ENCODE results near the gene SLC5A9. TPM values are rescaled to one million over a fixed set of nuclear protein-coding genes. Genes with fewer than 3 reads are reported as not detected.

Gene SLC5A9
- total RNA-seq, 1 donor from 2014 or later, result not detected

GRCh38 chr1:48219803-48220202 lies 2.7 kb upstream of the SLC5A9 start:
- Histone ChIP-seq H2AFZ (replicated peaks) (no peak overlapping the region), H3K4me2 (no peak overlapping the region), H3K27me3 (no peaks in the 10 kb centered on the region), H3K9me3 (ENCODE audit: low read depth) (no peaks in the 10 kb centered on the region), H4K20me1 (ENCODE audit: low read depth) (no peaks in the 10 kb centered on the region), H3K4me3 (no peak overlapping the region), H3K4me1 (peaks cover 19% of the 10 kb centered on the region), H3K27ac (no peak overlapping the region), H3K36me3 (no peaks in the 10 kb centered on the region), H3F3A (ENCODE audit: low read depth) (no peaks in the 10 kb centered on the region), H3K9ac (no peak overlapping the region), H3K79me2 (ENCODE audit: low read depth) (no peaks in the 10 kb centered on the region)
- Mint-ChIP-seq H3K27ac (no peak overlapping the region), H3K36me3 (no peaks in the 10 kb centered on the region), H3K27me3 (ENCODE audit: insufficient read depth, low read depth) (no peaks in the 10 kb centered on the region), H3K4me1 (peaks cover under 1% of the 10 kb centered on the region), H3K9me3 (no peaks in the 10 kb centered on the region), H3K4me3 (no peak overlapping the region)
- DNase-seq (ENCODE audit: low spot score), result no peak
- TF ChIP-seq, protein P1, sequence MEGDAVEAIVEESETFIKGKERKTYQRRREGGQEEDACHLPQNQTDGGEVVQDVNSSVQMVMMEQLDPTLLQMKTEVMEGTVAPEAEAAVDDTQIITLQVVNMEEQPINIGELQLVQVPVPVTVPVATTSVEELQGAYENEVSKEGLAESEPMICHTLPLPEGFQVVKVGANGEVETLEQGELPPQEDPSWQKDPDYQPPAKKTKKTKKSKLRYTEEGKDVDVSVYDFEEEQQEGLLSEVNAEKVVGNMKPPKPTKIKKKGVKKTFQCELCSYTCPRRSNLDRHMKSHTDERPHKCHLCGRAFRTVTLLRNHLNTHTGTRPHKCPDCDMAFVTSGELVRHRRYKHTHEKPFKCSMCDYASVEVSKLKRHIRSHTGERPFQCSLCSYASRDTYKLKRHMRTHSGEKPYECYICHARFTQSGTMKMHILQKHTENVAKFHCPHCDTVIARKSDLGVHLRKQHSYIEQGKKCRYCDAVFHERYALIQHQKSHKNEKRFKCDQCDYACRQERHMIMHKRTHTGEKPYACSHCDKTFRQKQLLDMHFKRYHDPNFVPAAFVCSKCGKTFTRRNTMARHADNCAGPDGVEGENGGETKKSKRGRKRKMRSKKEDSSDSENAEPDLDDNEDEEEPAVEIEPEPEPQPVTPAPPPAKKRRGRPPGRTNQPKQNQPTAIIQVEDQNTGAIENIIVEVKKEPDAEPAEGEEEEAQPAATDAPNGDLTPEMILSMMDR (IDR thresholded peaks at IDR 0.05), result no peak
- TF ChIP-seq EZH2 (IDR thresholded peaks at IDR 0.05), result no peak
- TF ChIP-seq EZH2phosphoT487 (IDR thresholded peaks at IDR 0.05), result no peak

DNA sequence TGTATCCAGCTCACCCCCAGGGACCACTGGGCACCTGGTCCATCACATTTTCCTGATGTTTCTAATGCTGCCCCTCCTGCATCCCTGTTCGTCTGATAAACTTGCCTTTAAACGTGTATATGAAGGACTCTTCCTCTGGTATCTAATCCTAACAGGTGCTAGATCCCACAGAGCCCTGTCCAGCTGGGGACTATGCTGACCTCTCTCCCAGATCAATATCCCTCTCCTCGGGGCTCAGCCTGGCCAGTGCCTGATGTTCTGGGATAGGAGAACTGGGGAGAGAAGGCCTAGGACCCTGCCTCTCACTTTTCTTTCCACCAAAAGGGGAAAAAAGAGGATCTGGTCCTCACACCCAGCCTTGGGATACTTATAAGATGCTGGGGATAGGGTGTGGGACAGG lies 1.4 kb upstream of the SLC5A9 start:
- Histone ChIP-seq H3K79me2 (ENCODE audit: low read depth) (no peaks in the 10 kb centered on the region), H3K9ac (no peak overlapping the region), H3K27me3 (no peaks in the 10 kb centered on the region), H3K36me3 (no peaks in the 10 kb centered on the region), H3F3A (ENCODE audit: low read depth) (no peaks in the 10 kb centered on the region), H3K9me3 (ENCODE audit: low read depth) (no peaks in the 10 kb centered on the region), H3K4me3 (no peak overlapping the region), H2AFZ (replicated peaks) (no peak overlapping the region), H3K4me2 (no peak overlapping the region), H4K20me1 (ENCODE audit: low read depth) (no peaks in the 10 kb centered on the region), H3K4me1 (peaks cover 5% of the 10 kb centered on the region), H3K27ac (no peak overlapping the region)
- no peak for DNase-seq (ENCODE audit: low spot score)
- H3K4me3 Mint-ChIP-seq, result no peak overlapping the region
- no peaks in the 10 kb centered on the region for H3K36me3 Mint-ChIP-seq
- no peaks in the 10 kb centered on the region for H3K27me3 Mint-ChIP-seq (ENCODE audit: insufficient read depth, low read depth)
- TF ChIP-seq EZH2 (IDR thresholded peaks at IDR 0.05) (no peak), EZH2phosphoT487 (IDR thresholded peaks at IDR 0.05) (no peak)
- TF ChIP-seq, protein P1 (IDR thresholded peaks at IDR 0.05), result no peak
- no peak overlapping the region for H3K27ac Mint-ChIP-seq
- no peaks in the 10 kb centered on the region for H3K9me3 Mint-ChIP-seq
- no peaks in the 10 kb centered on the region for H3K4me1 Mint-ChIP-seq

DNA sequence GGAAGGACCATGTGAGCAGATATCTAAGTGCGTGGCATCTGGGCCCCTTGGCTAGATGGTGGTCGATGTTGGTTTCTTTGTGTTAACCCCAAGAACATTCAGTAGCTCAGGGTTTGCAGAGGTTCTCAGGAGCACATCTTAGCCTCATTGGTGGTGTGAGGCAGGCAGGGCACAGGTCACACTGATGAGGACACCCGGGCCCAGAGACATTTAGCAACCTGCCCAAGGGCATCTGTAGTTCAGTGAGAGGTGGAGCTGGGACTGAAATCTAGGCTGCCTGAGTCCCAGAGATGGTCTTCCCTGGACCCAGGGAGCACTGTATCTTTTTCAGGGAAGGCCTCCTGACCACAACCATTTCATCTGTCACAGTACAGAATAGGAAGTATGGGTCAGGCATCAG lies 859 bp upstream of the SLC5A9 start:
- Histone ChIP-seq H3K36me3 (no peaks in the 10 kb centered on the region), H3K4me2 (no peak overlapping the region), H3F3A (ENCODE audit: low read depth) (no peaks in the 10 kb centered on the region), H3K9me3 (ENCODE audit: low read depth) (no peaks in the 10 kb centered on the region), H3K79me2 (ENCODE audit: low read depth) (no peaks in the 10 kb centered on the region), H3K4me3 (no peak overlapping the region), H3K4me1 (peaks cover under 1% of the 10 kb centered on the region), H3K27me3 (no peaks in the 10 kb centered on the region), H2AFZ (replicated peaks) (no peak overlapping the region), H3K9ac (no peak overlapping the region), H3K27ac (no peak overlapping the region), H4K20me1 (ENCODE audit: low read depth) (no peaks in the 10 kb centered on the region)
- no peaks in the 10 kb centered on the region for H3K27me3 Mint-ChIP-seq (ENCODE audit: insufficient read depth, low read depth)
- no peaks in the 10 kb centered on the region for H3K4me1 Mint-ChIP-seq
- H3K4me3 Mint-ChIP-seq, result no peak overlapping the region
- H3K9me3 Mint-ChIP-seq, result no peaks in the 10 kb centered on the region
- H3K36me3 Mint-ChIP-seq, result no peaks in the 10 kb centered on the region
- H3K27ac Mint-ChIP-seq, result no peak overlapping the region
- TF ChIP-seq EZH2phosphoT487 (IDR thresholded peaks at IDR 0.05), result no peak
- TF ChIP-seq, protein P1 (IDR thresholded peaks at IDR 0.05), result no peak
- TF ChIP-seq EZH2 (IDR thresholded peaks at IDR 0.05), result no peak
- no peak for DNase-seq (ENCODE audit: low spot score)

Measured in neural progenitor cell (in vitro differentiated cells).